SU-DHL-6 (cell line): ENCODE data around the gene PEA15.

Experiments used
- H2AFZ ChIP-seq: fragments of 200-600 bp; sonication (generic); 2 replicates; pipeline ENCODE4 v1.6.1; 2014; ENCODE audit warnings: low read depth, mild to moderate bottlenecking, moderate library complexity, mixed read lengths, antibody characterized with exemption, low read length; ENCODE audit not compliant: severe bottlenecking
- H3F3A ChIP-seq: fragments of 200-600 bp; shearing (Covaris generic); 2 replicates; pipeline ENCODE4 v1.6.0; 2016; ENCODE audit warnings: antibody characterized with exemption, mild to moderate bottlenecking; ENCODE audit not compliant: insufficient read depth
- H3K27ac ChIP-seq: fragments of 200-600 bp; sonication (generic); 2 replicates; pipeline ENCODE4 v1.5.1; 2016; ENCODE audit warnings: low read depth, mild to moderate bottlenecking, low read length, moderate library complexity, mixed read lengths
- H3K27me3 ChIP-seq: fragments of 200-600 bp; sonication (generic), shearing (Covaris generic); 2 replicates; pipeline ENCODE4 v1.6.0; 2014; ENCODE audit warnings: mild to moderate bottlenecking, low read length
- H3K36me3 ChIP-seq: fragments of 200-600 bp; sonication (generic); 2 replicates; pipeline ENCODE4 v1.6.1; 2014; ENCODE audit warnings: mild to moderate bottlenecking, low read length, mixed read lengths
- H3K4me2 ChIP-seq: fragments of 300-600, 200-600 bp; shearing (Covaris generic), sonication (generic); 2 replicates; pipeline ENCODE4 v1.6.0; 2014; ENCODE audit warnings: low read length, low read depth, mild to moderate bottlenecking; ENCODE audit not compliant: poor library complexity, severe bottlenecking
- H3K4me3 ChIP-seq: fragments of 200-600 bp; sonication (generic); 2 replicates; pipeline ENCODE4 v1.5.1; 2014; ENCODE audit warnings: antibody characterized with exemption, low read length, mild to moderate bottlenecking, mixed read lengths; ENCODE audit not compliant: insufficient read depth, poor library complexity, severe bottlenecking
- H3K79me2 ChIP-seq: fragments of 200-600 bp; sonication (generic); 2 replicates; pipeline ENCODE4 v1.6.1; 2014; ENCODE audit warnings: mild to moderate bottlenecking, low read length, moderate library complexity; ENCODE audit not compliant: insufficient read depth
- H3K9ac ChIP-seq: fragments of 200-600 bp; sonication (generic); 2 replicates; pipeline ENCODE4 v1.7.0; 2014; ENCODE audit warnings: mild to moderate bottlenecking, low read length
- H3K9me2 ChIP-seq: fragments of 200-600 bp; sonication (generic); replicated peaks from 2 replicates; pipeline ENCODE4 v1.6.1; 2014; ENCODE audit warnings: low read length; ENCODE audit not compliant: insufficient read depth
- H3K9me3 ChIP-seq: fragments of 200-600 bp; sonication (generic); 2 replicates; pipeline ENCODE4 v1.6.1; 2014; ENCODE audit warnings: low read length, mixed read lengths; ENCODE audit not compliant: insufficient read depth
- H4K20me1 ChIP-seq: fragments of 200-600 bp; sonication (generic); 2 replicates; pipeline ENCODE4 v1.6.1; 2014; ENCODE audit warnings: low read depth, mild to moderate bottlenecking, antibody characterized with exemption, low read length, moderate library complexity, mixed read lengths
- EZH2phosphoT487 ChIP-seq: fragments of 200-600 bp; sonication (generic), shearing (Covaris generic); conservative IDR thresholded peaks from 2 replicates; pipeline ENCODE4 v1.6.1; 2018; ENCODE audit warnings: mild to moderate bottlenecking, antibody characterized with exemption, low read length, moderate library complexity, mixed read lengths
- TF ChIP-seq, protein P1 (sequence below): fragments of 200-600 bp; sonication (generic); IDR thresholded peaks from one replicate; pipeline ENCODE4 v1.5.1; 2017; ENCODE audit warnings: antibody characterized with exemption, mild to moderate bottlenecking, low read length, moderate library complexity; ENCODE audit not compliant: insufficient read depth, poor library complexity, severe bottlenecking

PEA15 gene

DNA sequence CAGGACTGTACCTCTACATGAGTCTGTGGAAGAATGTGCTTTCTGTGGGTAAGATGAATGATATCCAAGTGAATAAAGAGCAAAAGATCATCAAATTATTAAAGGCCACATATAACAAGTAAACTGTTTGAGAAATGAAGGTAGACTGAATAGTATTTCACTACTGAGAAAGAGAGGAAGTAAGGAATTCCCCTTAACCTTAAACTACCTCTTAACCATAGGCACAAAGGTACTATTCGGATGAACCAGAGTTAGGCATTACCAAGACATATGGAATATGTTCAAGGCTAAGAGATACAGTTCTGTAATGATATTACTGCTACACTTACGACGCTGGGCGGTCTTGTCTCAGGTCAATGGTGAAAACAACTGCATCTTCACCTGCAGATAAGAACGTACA, 31.6 kb downstream of the PEA15 start:
- H3K27me3 ChIP-seq: no peaks in the 10 kb centered on the region
- no peak overlapping the region for H3K4me3 ChIP-seq
- H2AFZ ChIP-seq: no peak overlapping the region
- no peaks in the 10 kb centered on the region for H4K20me1 ChIP-seq
- no peak overlapping the region for H3K9ac ChIP-seq
- no peak overlapping the region for H3K27ac ChIP-seq
- H3K9me3 ChIP-seq: no peaks in the 10 kb centered on the region
- no peaks in the 10 kb centered on the region for H3K79me2 ChIP-seq
- peaks cover 18% of the 10 kb centered on the region; the same call in 1 of the 2 replicates for H3K36me3 ChIP-seq
- no peaks in the 10 kb centered on the region for H3K9me2 ChIP-seq
- TF ChIP-seq, protein P1, sequence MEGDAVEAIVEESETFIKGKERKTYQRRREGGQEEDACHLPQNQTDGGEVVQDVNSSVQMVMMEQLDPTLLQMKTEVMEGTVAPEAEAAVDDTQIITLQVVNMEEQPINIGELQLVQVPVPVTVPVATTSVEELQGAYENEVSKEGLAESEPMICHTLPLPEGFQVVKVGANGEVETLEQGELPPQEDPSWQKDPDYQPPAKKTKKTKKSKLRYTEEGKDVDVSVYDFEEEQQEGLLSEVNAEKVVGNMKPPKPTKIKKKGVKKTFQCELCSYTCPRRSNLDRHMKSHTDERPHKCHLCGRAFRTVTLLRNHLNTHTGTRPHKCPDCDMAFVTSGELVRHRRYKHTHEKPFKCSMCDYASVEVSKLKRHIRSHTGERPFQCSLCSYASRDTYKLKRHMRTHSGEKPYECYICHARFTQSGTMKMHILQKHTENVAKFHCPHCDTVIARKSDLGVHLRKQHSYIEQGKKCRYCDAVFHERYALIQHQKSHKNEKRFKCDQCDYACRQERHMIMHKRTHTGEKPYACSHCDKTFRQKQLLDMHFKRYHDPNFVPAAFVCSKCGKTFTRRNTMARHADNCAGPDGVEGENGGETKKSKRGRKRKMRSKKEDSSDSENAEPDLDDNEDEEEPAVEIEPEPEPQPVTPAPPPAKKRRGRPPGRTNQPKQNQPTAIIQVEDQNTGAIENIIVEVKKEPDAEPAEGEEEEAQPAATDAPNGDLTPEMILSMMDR: no peak
- TF ChIP-seq EZH2phosphoT487: no peak
- no peaks in the 10 kb centered on the region; the same call in 1 of the 2 replicates for H3F3A ChIP-seq
- H3K4me2 ChIP-seq: no peak overlapping the region

DNA sequence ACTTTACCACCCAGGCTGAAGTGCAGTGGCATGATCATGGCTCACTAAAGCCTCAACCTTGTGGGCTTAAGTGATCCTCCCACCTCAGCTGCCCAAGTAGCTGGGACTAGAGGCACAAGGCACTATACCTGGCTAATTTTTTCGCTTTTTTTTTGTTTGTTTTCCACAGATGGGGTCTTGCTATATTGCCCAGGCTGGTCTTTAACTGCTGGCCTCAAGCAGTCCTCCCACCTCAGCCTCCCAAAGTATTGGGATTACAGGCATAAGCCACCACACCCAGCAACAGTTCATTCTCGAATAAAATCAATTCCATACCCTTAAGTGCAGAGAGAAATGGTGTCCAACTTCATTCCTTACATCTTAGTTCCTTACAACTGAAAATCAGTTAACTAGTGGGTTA, 32.4 kb downstream of the PEA15 start:
- Histone ChIP-seq H3K9ac (no peak overlapping the region), H3K36me3 (peaks cover 18% of the 10 kb centered on the region; the same call in 1 of the 2 replicates), H3K27me3 (no peaks in the 10 kb centered on the region), H4K20me1 (no peaks in the 10 kb centered on the region), H3K9me2 (no peaks in the 10 kb centered on the region), H3F3A (no peaks in the 10 kb centered on the region; the same call in 1 of the 2 replicates), H2AFZ (no peak overlapping the region), H3K79me2 (no peaks in the 10 kb centered on the region), H3K9me3 (no peaks in the 10 kb centered on the region), H3K4me3 (no peak overlapping the region), H3K27ac (no peak overlapping the region), H3K4me2 (no peak overlapping the region)
- TF ChIP-seq, protein P1: no peak
- no peak for TF ChIP-seq EZH2phosphoT487

DNA sequence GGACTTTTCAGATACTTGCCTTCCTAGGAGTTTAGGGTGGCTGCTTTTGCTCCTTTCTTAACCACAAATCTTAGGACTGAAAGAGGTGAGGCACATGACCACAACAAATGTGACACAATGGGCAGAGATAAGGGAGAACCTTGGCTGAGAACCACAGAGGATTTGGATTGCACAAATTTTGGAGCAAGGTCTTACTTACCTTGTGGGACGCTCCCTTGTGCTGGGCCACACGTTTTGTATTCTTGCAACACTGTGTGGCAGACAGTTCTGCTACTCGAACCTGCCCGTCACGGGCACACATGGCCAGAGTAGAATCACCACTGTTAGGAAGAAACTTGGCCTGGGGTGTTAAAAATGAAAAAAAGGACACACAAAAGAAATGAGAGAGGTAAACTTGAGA, 33.2 kb downstream of the PEA15 start:
- no peaks in the 10 kb centered on the region for H3K9me3 ChIP-seq
- H3K36me3 ChIP-seq: peaks cover 14% of the 10 kb centered on the region; the same call in 1 of the 2 replicates
- H3K27me3 ChIP-seq: no peaks in the 10 kb centered on the region

More for the DNA sequence above, 33.2 kb downstream of the PEA15 start:
- Histone ChIP-seq H4K20me1 (no peaks in the 10 kb centered on the region), H3K79me2 (no peaks in the 10 kb centered on the region), H3K27ac (no peak overlapping the region), H3K9me2 (no peaks in the 10 kb centered on the region), H2AFZ (no peak overlapping the region), H3K4me3 (no peak overlapping the region), H3K4me2 (no peak overlapping the region), H3K9ac (no peak overlapping the region), H3F3A (no peaks in the 10 kb centered on the region; the same call in 1 of the 2 replicates)
- TF ChIP-seq, protein P1: no peak
- no peak for TF ChIP-seq EZH2phosphoT487
